Measurements from ENCODE around the gene CTSD.

CTSD gene

GRCh38 chr11:1786466-1786865 is 22.7 kb upstream of the CTSD start:
- H3K4me3 ChIP-seq (ENCODE audit: low read depth, low read length) = no peak overlapping the region
- no peak for TF ChIP-seq CTCF (IDR thresholded peaks at IDR 0.05; ENCODE audit: low read depth, low read length, missing control alignments)
- in situ Hi-C loops (cut with HindIII; ENCODE audit: low sequenced_read_pairs) = no loop called here
- no peak for DNase-seq (ENCODE audit: low read depth)

- no peak overlapping the region for H3K4me3 ChIP-seq (ENCODE audit: low read depth, low read length)
- no peak for TF ChIP-seq CTCF (IDR thresholded peaks at IDR 0.05; ENCODE audit: low read depth, low read length, missing control alignments)
- in situ Hi-C loops (cut with HindIII; ENCODE audit: low sequenced_read_pairs) = no loop called here
- no peak for DNase-seq (ENCODE audit: low read depth)
Observed at GRCh38 chr11:1785749-1786413, 22.2 kb upstream of the CTSD start.

GRCh38 chr11:1784761-1785650 is 21.3 kb upstream of the CTSD start:
- no peak for DNase-seq (ENCODE audit: low read depth)
- in situ Hi-C loops (cut with HindIII; ENCODE audit: low sequenced_read_pairs) = no loop called here
- no peak overlapping the region for H3K4me3 ChIP-seq (ENCODE audit: low read depth, low read length)
- TF ChIP-seq CTCF (IDR thresholded peaks at IDR 0.05; ENCODE audit: low read depth, low read length, missing control alignments) = no peak

- no peak for TF ChIP-seq CTCF (IDR thresholded peaks at IDR 0.05; ENCODE audit: low read depth, low read length, missing control alignments)
- no peak for DNase-seq (ENCODE audit: low read depth)
- no peak overlapping the region for H3K4me3 ChIP-seq (ENCODE audit: low read depth, low read length)
- in situ Hi-C loops (cut with HindIII; ENCODE audit: low sequenced_read_pairs) = no loop called here
Observed at GRCh38 chr11:1783725-1784529, 20.2 kb upstream of the CTSD start.

- TF ChIP-seq CTCF (IDR thresholded peaks at IDR 0.05; ENCODE audit: low read depth, low read length, missing control alignments) = no peak
- in situ Hi-C loops (cut with HindIII; ENCODE audit: low sequenced_read_pairs) = no loop called here
- DNase-seq (ENCODE audit: low read depth) = no peak
- no peak overlapping the region for H3K4me3 ChIP-seq (ENCODE audit: low read depth, low read length)
Observed at GRCh38 chr11:1782831-1783724, 19.4 kb upstream of the CTSD start.

Data from astrocyte of the cerebellum (primary cell).